HUES6 (cell line): Measurements from ENCODE around the gene IRF4.

Experiments
- H3K27ac ChIP-seq: 2 replicates; pipeline ENCODE4 v1.7.0; 2013; ENCODE audit warnings: low read depth, mild to moderate bottlenecking, low read length, inconsistent platforms
- H3K27me3 ChIP-seq: 2 replicates; pipeline ENCODE4 v1.6.1; 2013; ENCODE audit warnings: low read length; ENCODE audit not compliant: control insufficient read depth, insufficient read depth
- H3K36me3 ChIP-seq: 2 replicates; pipeline ENCODE4 v1.6.1; 2013; ENCODE audit warnings: low read length; ENCODE audit not compliant: control insufficient read depth, insufficient read depth
- H3K4me1 ChIP-seq: 2 replicates; pipeline ENCODE4 v1.6.1; 2013; ENCODE audit warnings: low read length; ENCODE audit not compliant: control insufficient read depth, insufficient read depth
- H3K4me3 ChIP-seq: 2 replicates; pipeline ENCODE4 v1.5.1; 2013; ENCODE audit warnings: low read depth, low read length
- H3K9ac ChIP-seq: one replicate; pipeline ENCODE4 v1.6.1; 2013; ENCODE audit warnings: mild to moderate bottlenecking, low read length
- H3K9me3 ChIP-seq: 2 replicates; pipeline ENCODE4 v1.6.1; 2013; ENCODE audit warnings: low read depth, low read length; ENCODE audit not compliant: control insufficient read depth, insufficient read depth

IRF4 gene

DNA sequence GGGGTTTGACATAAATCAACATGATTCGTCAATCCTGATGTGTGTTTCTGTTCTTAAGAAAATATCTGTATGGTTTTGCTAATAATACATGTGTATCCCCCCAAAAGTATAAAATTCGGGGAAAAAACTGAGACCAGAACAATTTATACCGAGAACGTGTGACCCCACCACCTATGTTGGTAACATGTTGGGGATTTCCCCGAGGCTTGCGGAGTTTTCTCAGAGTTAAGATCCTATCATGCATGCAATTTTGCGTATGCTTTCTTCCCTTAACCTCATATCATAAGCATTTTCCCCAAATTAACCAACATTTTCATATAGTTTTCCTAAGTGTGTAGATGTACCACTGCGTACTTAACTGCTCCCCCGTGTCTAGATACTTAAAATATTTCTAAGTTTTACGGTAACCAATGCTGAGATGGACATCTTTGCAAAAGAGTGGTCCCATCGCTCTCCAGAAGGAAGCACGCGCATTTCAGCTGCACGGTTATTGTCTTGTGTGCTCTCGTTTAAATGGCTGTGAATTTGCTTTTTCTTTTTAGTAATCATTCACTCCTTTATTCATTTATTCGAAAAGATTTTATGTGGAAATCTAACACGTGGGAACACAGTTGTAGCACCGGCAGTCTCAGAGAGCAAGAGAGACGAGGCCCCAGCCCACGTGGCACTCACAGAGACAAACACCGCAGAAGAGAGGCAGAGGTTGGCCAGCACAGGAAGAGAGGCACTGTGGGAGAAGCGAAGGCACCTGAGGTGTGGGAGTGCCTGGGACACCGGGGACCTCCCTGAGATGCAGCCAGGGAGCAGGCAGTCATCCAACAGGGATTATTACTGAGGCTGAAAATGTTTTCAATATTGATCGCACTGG is 13.2 kb upstream of the IRF4 start:
- H3K4me3 ChIP-seq, result no peak overlapping the region
- no peak overlapping the region for H3K27ac ChIP-seq
- peaks cover 4% of the 10 kb centered on the region; the same call in 1 of the 2 replicates for H3K27me3 ChIP-seq
- H3K9ac ChIP-seq, result no peak overlapping the region
- peaks cover 44% of the 10 kb centered on the region; the same call in 1 of the 2 replicates for H3K9me3 ChIP-seq
- peaks cover 8% of the 10 kb centered on the region for H3K4me1 ChIP-seq
- H3K36me3 ChIP-seq, result no peaks in the 10 kb centered on the region

- no peak overlapping the region for H3K4me3 ChIP-seq
- H3K27me3 ChIP-seq, result peaks cover 8% of the 10 kb centered on the region; the same call in 1 of the 2 replicates
- peaks cover 4% of the 10 kb centered on the region for H3K4me1 ChIP-seq
- H3K36me3 ChIP-seq, result no peaks in the 10 kb centered on the region
- H3K9ac ChIP-seq, result no peak overlapping the region
- peaks cover 42% of the 10 kb centered on the region; the same call in 1 of the 2 replicates for H3K9me3 ChIP-seq
- H3K27ac ChIP-seq, result no peak overlapping the region
Observed at GRCh38 chr6:378958-379409, 12.6 kb upstream of the IRF4 start.

- no peaks in the 10 kb centered on the region for H3K4me1 ChIP-seq
- H3K36me3 ChIP-seq, result no peaks in the 10 kb centered on the region
- no peak overlapping the region for H3K4me3 ChIP-seq
- no peak overlapping the region for H3K27ac ChIP-seq
- H3K9me3 ChIP-seq, result peaks cover 40% of the 10 kb centered on the region; the same call in 1 of the 2 replicates
- H3K9ac ChIP-seq, result no peak overlapping the region
- H3K27me3 ChIP-seq, result peaks cover 8% of the 10 kb centered on the region; the same call in 1 of the 2 replicates
Observed at GRCh38 chr6:379410-380181, 12.0 kb upstream of the IRF4 start.

DNA sequence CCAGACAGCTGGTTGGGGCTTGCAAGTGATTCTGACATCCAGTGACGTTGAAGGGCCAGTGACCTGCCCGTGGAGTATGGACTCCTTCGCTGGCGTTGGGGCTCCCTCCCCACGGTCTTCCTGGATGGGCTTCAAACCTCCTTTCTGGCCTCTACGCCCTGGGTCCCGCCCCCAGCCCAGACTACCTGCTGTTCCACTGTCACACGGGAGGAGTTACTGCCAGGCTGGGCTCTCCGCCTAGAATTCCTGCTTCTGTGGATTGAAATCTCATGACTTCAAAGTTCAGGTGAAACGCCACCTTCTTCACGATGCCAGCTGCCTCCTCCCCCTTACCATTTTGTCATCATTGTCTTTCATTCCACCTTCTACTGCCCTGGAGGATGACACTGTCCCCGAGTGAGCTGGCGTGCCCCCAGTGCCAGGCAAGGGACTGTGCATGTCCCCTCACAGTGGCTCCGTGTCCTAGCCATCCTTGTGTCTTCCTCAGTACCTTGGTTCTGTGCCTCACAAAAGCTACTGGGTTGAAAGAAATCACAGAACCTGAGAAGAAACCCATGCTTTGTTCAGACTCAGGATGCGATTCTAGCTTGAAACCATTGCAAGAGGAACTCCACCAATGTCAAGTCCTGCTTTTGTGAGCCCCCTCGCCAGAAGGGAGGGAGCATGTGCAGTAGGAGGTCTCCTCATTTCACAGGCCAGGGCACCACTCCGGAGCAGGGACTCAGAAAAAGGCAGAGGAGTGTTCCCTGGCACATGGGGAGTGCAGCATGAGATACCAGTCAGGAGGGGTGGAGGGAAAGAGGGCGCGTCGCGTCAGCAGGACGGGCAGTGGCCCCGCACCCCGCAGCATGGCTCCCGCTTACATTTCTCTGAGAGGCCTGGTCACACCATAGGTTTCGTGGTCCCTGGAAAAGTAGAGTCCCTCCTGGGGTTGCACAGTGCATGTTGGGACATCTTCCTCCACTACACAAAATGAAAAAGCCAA is 11.0 kb upstream of the IRF4 start:
- Histone ChIP-seq H3K9ac (no peak overlapping the region), H3K4me1 (no peaks in the 10 kb centered on the region), H3K27ac (no peak overlapping the region), H3K36me3 (no peaks in the 10 kb centered on the region), H3K4me3 (no peak overlapping the region), H3K27me3 (peaks cover 10% of the 10 kb centered on the region; the same call in 1 of the 2 replicates), H3K9me3 (peaks cover 36% of the 10 kb centered on the region; the same call in 1 of the 2 replicates)

GRCh38 chr6:381742-382461 is 9.7 kb upstream of the IRF4 start:
- peaks cover 18% of the 10 kb centered on the region; the same call in 1 of the 2 replicates for H3K27me3 ChIP-seq
- H3K27ac ChIP-seq, result no peak overlapping the region
- H3K9ac ChIP-seq, result no peak overlapping the region

DNA sequence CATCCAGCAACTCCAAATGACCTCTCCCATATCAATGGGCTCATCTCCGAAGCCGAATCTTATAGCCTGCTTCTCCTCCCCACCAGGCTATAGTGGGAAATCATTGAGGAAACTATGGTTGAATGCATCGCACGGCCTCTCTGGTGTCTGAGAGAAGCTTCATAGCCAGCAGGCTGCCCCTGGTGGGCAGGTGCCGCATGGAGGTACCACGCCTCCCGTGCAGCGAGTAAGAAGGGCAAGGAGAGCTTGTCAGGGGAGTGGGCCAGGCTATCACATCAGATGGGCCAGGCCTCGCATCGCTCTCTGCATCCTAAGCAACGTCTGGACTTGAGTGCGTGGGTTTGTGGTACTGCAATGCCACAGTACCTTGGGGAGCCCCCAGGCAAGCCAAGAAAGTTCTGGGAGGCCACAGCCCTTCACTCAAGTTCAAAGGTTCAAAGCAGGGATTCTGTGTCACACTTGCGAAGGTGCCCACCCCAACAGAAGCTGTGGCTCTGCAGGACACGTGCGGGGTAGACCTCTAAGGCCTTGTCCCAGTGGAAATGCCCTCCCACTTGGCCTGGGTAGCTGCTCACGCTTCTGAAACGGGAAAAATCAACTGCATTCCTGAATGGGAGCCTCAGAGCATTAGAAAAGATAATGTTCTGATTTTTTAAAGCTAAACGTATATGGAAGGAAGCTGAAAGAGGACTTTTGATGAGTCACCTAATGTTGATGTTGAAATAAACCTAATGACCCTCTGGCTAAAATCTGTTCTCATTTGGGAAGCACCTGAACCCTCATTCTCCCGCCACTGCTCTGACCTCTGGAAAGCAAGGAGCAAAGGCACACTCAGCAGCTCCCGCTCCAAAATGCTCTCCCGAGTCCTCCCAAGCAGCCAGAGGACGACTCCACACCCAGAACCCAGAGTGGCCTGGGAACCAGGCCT is 8.4 kb upstream of the IRF4 start:
- peaks cover 33% of the 10 kb centered on the region; the same call in 1 of the 2 replicates for H3K9me3 ChIP-seq

More at GRCh38 chr6:381742-382461, 9.7 kb upstream of the IRF4 start:
- H3K9me3 ChIP-seq, result peaks cover 36% of the 10 kb centered on the region; the same call in 1 of the 2 replicates
- H3K4me1 ChIP-seq, result no peaks in the 10 kb centered on the region
- H3K36me3 ChIP-seq, result no peaks in the 10 kb centered on the region
- no peak overlapping the region for H3K4me3 ChIP-seq

GRCh38 chr6:383856-384255 is 7.7 kb upstream of the IRF4 start:
- Histone ChIP-seq H3K27me3 (peaks cover 34% of the 10 kb centered on the region), H3K36me3 (no peaks in the 10 kb centered on the region), H3K27ac (no peak overlapping the region), H3K4me3 (no peak overlapping the region), H3K9ac (no peak overlapping the region), H3K4me1 (no peaks in the 10 kb centered on the region), H3K9me3 (peaks cover 29% of the 10 kb centered on the region; the same call in 1 of the 2 replicates)

More for the DNA sequence above, 8.4 kb upstream of the IRF4 start:
- H3K9ac ChIP-seq, result no peak overlapping the region
- no peaks in the 10 kb centered on the region for H3K4me1 ChIP-seq
- H3K36me3 ChIP-seq, result no peaks in the 10 kb centered on the region
- H3K27me3 ChIP-seq, result peaks cover 26% of the 10 kb centered on the region
- H3K4me3 ChIP-seq, result no peak overlapping the region
- no peak overlapping the region for H3K27ac ChIP-seq

DNA sequence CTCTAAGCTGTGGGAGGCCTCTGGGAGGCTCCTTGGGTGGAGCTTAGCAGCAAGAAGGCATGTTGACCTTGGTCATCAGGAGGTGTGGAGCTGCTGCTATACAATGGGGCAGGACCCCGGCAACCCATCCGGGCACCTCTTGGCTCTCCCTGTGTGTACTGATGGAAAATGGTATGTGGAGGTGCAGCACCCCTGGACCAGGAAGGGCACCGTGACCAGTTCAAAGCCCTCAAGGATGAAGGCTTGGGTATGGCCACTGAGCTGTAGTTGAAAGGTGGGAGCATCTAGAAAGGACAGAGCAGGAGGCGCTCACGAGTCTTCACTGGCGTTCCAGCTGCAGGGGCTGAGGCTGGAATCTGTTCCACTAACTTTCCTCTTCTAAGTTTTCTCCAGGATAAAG is 6.7 kb upstream of the IRF4 start:
- Histone ChIP-seq H3K4me1 (no peaks in the 10 kb centered on the region), H3K36me3 (no peaks in the 10 kb centered on the region), H3K27ac (no peak overlapping the region), H3K9me3 (peaks cover 20% of the 10 kb centered on the region; the same call in 1 of the 2 replicates), H3K4me3 (no peak overlapping the region), H3K27me3 (peaks cover 44% of the 10 kb centered on the region), H3K9ac (no peak overlapping the region)

GRCh38 chr6:385614-386013 is 5.9 kb upstream of the IRF4 start:
- Histone ChIP-seq H3K36me3 (no peaks in the 10 kb centered on the region), H3K27ac (no peak overlapping the region), H3K4me1 (no peaks in the 10 kb centered on the region), H3K27me3 (peaks cover 48% of the 10 kb centered on the region), H3K9ac (no peak overlapping the region), H3K4me3 (no peak overlapping the region), H3K9me3 (peaks cover 13% of the 10 kb centered on the region; the same call in 1 of the 2 replicates)
